ENCODE results near the gene CAMTA1. TPM values are rescaled to one million over a fixed set of nuclear protein-coding genes. Genes with fewer than 3 reads are reported as not detected.

Gene CAMTA1
- polyA plus RNA-seq, 3 donors, result 81.9 to 89.8 (median 88.0) TPM

DNA sequence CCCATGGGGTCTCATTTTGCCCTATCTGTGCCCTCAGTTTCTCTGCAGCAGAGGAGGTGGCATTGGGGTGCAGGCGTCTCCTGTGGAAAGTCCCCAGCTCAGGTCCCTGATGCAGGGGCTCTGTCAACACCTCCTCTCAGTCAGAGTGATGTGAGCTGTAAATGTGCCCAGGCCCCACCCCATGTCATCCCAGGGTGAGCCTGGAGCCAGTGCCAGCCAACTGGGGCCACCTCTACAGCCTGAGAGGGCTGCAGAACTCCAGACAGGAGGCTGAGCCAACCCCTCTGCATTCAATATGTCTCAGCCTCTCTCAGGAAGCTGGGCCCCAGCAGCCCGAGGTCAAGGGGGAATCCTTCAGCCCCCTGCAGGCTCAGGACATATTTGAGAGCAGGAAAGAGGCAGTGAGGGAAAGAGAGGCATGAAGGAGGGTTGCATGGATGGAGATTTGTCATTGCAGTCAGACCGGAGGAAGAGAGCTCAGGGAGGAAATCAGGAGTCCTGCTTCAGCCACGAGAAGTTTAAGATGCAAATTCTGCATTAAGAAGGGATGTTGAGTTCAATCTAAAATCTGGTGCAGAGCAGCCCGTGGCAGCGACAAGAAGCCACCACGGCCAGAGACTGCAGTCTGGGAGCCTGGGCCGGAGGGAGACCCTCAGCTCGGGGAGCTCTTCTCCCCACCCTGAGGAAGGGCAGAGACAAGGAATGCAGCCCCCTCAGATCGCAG is 697.7 kb downstream of the CAMTA1 start:
- no peak for DNase-seq (ENCODE audit: extremely low read depth in 1 of 11, low read depth in 9 of 11, low spot score in 4 of 11)

DNA sequence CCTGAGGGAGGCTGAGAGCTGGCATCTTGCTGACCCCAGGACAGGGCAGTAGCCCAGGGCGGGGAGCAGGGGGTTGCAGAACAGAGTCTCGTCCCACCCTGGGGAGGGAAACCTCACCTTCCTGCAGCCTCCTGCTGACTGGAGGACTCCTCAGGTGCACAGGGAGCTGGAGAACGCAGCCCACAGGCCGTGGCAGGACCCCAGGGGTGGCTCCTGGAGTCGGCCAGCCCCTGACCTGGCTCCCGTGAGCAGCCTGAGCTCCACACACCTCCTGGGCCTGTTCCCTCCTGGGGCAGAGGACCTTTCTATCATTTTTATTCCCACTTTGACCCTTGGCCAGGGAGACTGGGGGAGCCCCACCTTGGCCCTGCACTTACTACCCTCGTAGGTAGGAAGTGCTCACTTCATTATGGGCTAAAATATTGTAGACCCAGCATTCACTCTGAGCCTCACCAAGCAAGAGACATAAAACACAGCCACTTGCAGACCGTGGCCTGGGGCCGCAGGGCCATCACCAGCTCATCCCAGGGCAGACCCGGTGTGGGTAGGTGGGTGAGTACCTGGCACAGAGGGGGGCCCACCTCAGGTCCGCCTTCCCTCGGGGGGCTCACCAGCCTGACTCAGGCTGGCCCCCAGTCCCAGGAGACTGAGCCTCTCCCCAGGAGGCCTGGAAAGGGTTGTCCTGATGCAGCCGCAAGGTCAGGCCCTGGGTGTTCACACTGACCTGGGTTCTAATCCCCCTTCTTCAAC is 698.6 kb downstream of the CAMTA1 start:
- no peak for DNase-seq (ENCODE audit: extremely low read depth in 1 of 11, low read depth in 9 of 11, low spot score in 4 of 11)

DNA sequence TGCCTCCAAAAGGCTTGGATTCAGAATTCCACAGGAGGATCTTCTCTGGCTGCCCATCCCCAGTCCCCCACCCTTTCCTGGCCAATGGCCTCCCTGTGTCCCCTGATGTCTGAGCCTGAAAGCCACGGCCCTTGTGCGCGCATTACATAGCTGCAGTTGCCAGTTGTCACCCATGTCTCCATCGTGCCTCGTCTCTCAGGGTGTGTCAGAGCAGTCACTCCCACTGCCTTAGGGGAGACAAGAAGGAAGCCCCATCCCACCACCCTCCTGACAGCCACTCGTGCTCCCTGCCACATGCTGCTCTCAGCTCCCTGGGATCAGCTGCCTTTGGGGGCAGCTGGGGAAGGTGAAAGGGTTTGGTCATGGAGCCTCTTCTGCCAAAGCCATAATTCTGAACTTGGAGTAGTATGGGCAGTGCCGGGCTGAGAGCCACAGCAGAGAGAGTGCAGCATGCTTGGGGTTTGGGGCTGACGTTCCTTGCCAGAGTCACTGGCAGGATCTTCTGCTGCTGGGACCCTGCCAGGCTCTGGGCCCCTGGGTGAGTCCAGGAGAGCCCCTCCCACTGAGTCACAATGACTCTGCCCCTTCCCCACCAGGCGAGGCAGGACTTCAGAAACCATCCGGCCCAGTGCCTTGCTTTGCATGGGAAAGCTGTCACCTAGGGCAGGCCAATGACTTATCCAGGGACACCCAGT is 700.0 kb downstream of the CAMTA1 start:
- DNase-seq (ENCODE audit: extremely low read depth in 1 of 11, low read depth in 9 of 11, low spot score in 4 of 11), result no peak

DNA sequence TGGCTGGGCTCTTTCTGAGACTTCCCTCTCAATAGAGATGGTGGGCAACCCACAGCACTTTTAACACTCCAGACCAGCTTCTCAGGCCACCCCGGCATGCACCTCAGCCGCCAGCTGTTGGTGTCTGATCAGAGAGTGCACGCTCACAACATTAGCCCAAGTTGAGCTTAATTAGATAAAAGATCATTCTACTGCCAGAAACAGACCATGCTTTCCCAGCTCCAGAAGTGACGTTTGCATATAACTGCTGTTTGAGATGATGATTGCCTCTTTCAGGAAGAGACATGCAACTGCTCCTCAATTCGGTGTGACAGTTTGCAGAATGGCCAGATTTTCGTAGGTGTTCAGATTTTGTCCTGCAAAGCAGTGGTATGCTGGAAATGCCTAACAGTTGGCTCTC is 700.6 kb downstream of the CAMTA1 start:
- no peak for DNase-seq (ENCODE audit: extremely low read depth in 1 of 11, low read depth in 9 of 11, low spot score in 4 of 11)

DNA sequence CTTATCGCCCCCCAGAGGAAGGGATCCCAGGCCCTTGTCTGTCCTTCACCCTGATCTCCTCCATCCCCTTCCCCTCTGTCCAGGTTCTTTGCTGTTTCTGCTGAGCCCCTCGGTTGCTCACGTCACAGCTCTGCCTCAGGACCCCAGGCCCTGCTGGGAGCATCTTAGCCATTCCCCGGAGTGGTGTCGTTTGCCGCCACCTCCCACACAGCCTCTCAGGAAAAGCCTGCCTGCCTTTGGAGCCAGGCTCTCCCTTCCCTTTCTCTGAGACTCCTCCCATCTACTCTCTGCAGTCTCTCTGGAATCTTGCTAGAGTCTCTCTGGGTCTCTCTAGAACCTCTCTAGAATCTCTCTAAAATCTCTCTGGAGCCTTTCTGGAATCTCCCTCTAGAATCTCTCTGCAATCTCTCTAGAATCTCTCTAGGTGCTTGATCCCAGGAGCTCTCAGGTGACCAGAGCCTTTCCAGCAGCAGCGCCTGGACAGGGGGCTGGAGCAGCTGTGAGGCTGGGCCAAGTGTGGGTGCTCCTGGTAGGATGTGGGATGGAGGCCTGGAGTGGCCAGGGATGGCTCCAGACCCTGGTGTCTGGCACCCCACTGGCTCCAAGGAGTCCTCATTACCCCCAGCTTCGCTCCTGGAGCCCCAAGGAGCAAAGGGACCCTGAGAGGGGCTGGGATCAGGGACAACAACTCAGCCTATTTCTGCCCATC is 702.7 kb downstream of the CAMTA1 start:
- peak in 1 of 11 donors; percentile 38 for DNase-seq (ENCODE audit: extremely low read depth in 1 of 11, low read depth in 9 of 11, low spot score in 4 of 11)

DNA sequence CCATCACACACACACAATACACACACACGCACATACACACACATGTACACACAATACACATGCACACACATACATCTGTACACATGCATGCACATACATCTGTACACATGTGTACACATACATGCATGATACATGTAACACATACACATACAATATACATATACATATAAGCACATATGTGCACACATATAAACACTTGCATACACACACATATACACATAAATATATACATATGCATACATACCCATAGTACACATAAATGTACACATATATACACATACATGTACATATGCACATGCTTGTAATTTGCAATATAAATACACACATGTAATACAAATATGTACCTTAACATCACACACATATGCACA is 703.2 kb downstream of the CAMTA1 start:
- DNase-seq (ENCODE audit: extremely low read depth in 1 of 11, low read depth in 9 of 11, low spot score in 4 of 11), result no peak

DNA sequence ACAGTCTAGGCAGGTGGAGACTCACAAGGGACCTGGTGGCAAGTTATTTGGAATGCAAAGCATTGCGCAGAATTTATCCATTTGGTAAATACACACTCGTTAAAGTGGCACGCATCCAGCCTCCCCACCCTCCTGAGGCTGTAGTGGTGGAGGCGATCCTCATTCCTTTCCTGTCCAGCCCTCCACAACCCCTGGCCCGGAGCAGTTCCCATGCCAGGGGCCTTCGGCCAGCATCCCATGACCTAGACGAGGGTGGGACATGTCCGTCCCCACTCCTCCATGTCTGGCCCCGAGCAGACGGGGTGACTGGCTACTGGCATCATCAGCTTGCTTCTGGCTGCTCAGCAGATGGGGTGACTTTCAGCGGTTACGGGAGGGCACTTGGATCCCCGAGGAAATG is 704.3 kb downstream of the CAMTA1 start:
- DNase-seq (ENCODE audit: extremely low read depth in 1 of 11, low read depth in 9 of 11, low spot score in 4 of 11), result no peak

DNA sequence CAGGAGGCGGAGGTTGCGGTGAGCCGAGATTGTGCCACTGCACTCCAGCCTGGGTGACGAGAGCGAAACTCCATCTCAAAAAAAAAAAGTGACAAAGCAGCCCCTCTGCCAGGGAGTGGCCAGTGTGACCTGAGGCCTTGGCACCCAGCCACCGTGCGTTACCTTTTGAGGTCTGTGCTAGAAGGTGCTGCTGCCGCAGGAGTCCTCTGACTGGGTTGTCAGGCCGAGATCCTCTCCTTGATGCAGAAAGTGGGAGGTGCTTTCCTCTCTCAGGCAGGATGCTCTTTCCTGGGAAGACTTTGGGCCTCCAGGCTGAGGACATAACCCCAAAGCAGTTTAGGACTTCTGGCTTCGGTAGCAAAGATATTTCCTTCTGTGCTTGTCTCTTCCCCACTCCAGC is 705.3 kb downstream of the CAMTA1 start:
- no peak for DNase-seq (ENCODE audit: extremely low read depth in 1 of 11, low read depth in 9 of 11, low spot score in 4 of 11)

DNA sequence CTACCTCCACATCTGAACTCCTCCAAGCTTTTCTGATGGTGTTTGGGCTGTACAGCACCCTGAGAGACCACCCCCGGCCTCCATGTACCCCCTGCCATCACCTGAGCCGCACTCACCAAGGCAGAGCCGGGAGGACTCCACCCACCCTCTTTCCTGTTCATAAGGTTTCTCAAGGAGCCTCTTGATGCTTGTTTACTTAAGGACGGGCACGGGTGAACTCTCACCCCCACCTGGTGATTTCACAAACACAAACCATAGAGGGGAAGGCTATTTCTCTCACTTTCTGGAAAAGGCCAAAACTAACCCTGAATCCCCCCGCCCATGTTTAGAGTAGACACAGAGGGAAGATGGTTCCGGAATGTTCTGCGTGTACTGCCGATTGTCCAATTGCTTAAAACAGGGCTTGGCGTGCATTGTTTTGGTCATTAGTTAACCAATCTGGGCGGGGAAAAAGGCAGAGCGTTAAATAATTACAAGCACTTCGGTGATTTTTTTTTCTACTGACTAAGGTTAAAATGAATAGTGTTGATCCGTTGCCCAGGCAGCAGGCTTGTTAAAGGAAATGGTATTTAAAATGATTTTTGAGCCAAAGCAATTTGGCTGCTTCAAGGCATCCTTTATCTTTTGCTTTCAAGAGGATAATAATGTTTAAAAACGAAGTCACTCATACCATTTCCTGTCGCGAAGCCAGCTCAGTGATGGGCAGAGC is 706.0 kb downstream of the CAMTA1 start:
- peak in 5 of 11 donors; percentile 40 to 68 (median 53) for DNase-seq (ENCODE audit: extremely low read depth in 1 of 11, low read depth in 9 of 11, low spot score in 4 of 11)

DNA sequence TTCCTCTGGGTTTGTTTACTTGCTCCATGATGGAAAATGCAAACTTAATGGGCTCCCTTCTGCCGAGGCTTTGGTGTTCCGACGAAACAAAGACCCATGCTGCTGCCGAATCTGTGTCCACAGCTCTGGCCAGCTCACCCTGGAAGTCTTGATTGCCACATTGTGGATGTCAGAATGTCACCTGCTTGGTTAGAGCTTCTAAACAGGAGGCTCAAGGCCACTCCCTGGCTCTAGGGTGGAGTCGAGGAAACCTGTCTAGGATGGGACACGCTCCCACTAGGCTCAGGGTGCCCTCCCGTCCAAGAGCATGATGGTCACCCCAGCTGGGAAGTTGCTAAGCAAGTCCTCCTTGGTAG is 706.5 kb downstream of the CAMTA1 start:
- DNase-seq (ENCODE audit: extremely low read depth in 1 of 11, low read depth in 9 of 11, low spot score in 4 of 11), result no peak

DNA sequence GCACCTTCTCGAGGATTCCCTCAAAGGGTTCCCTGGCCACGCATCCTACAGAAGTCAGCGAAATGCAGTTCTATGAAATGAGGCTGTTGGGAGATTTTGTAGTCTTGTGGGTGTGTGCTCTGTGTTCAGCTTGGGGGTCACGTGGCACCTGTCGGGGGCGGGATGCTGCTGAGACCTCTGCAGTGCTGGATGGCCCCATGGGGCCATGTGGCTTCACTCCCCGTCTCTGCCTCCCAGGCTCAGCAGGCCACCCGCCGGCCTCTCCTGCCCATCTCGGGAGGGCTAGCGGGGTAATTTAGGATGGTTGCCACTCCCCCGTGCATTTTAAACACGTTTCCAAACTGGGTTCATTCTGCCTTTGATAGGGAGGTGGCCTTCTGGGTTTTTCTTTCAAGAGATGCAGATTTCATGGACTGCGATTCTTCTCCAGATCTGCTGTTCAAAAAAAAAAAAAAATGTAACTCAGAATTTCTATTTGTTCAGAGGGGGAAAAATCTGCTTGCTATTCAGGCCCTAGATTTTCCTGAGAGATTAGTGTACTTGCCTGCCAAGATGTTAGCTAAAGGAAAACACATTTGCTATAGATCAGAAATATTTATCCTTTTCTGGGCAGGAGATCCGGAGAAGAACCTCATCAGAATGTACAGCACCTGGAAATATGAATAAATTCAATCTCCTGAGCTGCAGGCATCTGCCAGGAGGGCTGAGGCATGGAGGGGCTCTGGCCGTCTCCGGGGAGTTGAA is 708.6 kb downstream of the CAMTA1 start:
- DNase-seq (ENCODE audit: extremely low read depth in 1 of 11, low read depth in 9 of 11, low spot score in 4 of 11), result no peak

DNA sequence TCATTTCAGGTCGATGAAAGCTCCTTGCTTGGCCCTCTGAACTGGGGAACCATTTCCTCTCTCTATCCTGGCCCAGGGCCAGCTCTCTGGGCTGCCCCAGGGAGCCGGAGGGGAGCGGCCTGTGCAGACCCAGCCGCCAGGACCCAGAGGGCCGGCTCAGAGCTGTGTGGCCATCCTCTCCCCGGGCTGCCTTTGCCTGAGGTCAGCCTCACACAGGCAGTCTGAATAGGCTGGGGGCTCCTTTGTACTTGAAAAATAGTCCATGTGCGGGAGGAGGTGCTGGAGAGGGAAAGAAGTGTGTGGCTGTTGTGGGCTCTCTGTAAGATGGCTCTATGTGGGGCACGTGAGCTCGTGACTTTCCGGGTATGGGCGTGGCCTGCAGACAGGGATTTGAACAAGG is 710.7 kb downstream of the CAMTA1 start:
- no peak for DNase-seq (ENCODE audit: extremely low read depth in 1 of 11, low read depth in 9 of 11, low spot score in 4 of 11)

DNA sequence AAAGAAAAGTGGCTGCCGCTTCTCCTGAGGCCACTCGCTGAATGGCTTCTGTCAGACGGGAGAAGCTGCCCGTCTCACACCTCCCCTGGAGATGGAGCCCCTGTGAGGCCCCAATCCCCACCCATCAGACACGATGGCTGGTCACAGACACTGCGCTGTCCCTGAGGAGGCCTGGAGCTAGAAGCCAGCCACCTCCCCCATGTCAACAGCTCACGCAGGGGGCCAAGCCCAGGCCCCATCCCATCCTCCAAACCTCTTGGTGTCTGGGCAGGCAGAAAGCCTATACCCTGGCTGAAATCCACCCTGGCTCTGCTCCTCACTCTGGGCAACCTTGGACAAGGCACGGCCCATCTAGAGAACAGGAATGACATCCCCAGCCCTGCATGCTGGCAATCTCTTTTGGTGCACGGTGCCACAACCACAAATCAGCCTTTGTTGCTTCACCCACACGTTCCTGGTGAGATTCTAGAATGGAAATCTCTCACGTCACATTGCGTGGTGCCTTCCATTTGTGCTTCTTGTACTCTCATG is 711.9 kb downstream of the CAMTA1 start:
- DNase-seq (ENCODE audit: extremely low read depth in 1 of 11, low read depth in 9 of 11, low spot score in 4 of 11), result no peak

DNA sequence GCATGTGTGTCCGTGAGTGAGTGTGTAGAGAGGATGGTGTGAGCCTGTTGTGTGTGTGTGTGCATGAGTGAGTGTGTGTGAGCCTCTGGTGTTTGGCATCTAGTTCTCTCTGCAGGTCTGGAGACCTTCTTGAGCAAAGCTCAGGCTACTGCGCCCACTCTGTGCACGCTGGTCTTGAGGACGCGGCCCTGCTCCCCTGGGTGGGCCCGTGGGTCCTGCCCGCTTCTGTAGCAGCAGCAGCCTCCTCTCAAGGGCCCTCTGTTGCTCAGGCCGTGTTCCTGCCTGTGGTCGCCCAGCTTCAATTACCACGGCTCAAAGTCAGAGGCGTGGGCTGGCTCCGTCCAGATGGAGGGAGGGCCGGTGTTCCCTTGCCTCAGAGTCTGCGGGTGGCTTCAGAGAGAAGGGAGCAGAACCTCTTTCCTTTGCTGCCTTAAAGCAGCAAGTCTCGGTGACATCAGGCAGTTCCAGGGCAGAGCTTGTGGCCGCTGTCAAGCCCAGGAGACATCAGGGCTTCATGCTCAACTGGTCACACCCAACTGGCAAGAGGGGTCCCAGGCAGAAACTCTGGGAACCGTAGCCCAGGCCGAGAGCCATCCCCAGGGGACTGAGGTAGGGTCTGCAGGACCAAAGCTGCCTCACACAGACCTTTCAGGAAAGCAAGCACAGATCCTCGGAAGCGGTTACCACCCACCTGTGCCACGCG is 715.3 kb downstream of the CAMTA1 start:
- no peak for DNase-seq (ENCODE audit: extremely low read depth in 1 of 11, low read depth in 9 of 11, low spot score in 4 of 11)

DNA sequence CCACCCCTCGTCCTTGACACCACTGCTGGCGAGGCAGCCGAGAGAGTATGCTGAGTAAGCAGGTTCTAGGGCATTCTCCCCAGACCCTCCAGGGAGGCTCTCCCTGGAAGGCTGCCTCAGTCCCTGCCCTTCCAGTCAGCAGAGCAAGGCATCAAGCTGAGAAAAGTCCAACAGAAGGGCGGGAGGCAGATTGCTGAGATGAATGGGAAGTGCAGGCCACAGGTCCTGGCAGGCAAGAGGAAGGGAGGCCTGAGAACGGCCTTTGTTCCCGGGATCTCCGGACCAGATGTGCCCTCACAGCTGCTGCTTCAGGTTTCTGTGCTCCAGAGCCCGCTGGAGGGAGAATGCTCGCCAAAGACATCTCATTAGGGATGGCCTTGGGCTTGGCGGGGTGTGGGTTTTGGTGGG is 715.8 kb downstream of the CAMTA1 start:
- DNase-seq (ENCODE audit: extremely low read depth in 1 of 11, low read depth in 9 of 11, low spot score in 4 of 11), result peak in 2 of 11 donors; percentile 34 to 45

DNA sequence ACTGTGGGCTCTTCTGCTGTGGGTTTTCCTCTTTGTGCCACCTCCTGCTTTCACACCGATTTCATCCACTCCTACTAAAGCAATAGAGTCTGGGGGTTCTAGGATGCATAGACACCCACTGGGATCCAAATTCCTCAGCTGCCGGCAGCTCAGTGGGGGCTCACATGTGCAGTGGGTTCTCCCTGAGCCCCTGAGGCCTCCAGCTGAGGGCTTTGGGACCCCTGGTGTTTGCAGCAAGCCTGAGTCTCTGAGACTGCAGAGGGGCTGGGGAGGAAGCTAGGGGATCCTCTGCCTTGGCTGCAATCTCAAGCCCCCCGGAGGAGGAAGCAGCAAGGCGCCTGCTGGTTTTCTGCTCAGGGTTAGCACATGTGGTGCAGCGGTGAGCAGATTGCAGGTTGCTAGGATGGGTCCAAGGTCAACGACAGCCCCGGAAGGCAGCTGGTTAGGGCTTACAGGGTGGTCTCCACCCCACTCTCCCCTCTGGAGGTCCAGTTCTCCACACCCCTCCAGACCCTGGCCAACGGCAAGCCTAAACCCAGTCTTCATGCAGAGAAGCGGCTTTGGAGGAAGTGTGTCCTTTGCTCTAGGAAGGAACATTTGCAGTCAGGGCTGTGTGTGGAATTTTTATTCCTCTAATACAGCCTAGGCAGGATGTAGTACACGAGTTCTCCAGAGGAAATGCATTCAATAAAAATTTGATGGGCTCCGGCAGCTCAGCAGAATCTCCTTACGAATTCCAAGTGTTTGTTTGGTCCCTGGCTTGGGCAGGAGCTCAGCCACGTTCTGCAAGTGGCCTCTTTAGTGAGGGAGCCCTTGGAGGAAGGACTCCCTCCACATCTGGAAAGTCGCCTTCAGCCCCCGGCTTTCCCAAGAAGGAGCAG is 716.7 kb downstream of the CAMTA1 start:
- DNase-seq (ENCODE audit: extremely low read depth in 1 of 11, low read depth in 9 of 11, low spot score in 4 of 11), result no peak
